Measurements from ENCODE around the gene AFF3.

AFF3 gene

DNA sequence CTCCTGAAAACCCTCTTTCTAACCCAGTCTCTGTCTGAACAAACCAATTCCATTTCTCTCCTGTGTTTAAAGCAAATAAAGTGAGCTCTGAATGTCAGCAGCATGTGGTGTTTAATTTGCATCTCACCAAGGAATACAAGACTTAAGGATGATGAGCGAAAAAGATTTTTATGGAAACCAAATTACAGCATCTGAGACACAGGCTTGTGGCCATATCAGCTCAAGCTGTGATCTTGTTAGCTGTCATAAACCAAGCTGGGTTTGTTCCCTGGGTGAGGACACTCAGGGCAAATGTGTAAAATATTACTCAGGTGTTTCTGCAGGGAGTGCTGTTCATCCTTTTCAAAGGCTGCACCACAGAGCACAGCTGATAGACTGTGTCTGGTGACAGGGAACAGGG is 523.2 kb downstream of the AFF3 start:
- DNase-seq = no peak

DNA sequence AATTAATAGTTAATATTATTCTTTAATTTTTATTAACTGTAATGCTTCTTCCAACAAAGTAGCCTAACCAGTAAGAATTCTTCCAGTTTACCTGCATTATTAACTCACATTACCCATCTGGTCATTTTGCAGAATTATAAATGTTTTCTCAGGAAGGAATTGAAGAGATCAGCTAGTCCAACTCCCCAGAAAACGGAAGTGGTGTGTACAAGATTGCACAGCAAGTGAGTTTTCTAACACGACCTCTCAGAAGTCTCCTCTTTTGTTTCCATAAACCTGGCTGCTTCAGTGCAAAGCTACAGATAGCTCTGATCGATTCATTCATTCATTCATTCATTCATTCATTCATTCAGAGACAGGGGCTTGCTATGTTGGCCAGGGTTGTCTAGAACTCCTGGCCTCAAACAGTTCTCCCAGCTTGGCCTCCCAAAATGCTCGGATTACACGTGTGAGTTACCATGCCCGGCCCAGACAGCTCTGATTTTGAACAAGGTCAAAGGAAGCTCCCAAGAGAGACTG is 523.8 kb downstream of the AFF3 start:
- DNase-seq = no peak

DNA sequence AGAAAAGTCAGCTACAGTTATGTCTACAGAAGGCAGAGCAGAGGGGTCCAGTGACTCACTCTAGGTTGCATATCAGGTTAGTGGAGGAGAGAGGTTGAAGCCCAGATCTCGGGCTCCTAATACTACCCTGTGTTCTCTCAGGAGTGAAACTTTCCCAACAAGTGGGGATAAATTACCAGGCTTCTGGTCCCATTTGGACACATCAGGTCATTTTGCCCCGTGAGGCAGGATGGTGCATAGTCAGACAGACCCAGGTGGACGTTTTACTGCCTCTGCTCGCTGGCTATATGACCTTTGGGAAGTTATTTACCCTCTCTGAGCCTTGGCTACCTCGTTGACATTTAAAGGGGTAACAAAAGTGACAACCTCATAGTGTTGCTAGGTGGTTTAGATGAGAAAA is 524.6 kb downstream of the AFF3 start:
- DNase-seq = no peak

DNA sequence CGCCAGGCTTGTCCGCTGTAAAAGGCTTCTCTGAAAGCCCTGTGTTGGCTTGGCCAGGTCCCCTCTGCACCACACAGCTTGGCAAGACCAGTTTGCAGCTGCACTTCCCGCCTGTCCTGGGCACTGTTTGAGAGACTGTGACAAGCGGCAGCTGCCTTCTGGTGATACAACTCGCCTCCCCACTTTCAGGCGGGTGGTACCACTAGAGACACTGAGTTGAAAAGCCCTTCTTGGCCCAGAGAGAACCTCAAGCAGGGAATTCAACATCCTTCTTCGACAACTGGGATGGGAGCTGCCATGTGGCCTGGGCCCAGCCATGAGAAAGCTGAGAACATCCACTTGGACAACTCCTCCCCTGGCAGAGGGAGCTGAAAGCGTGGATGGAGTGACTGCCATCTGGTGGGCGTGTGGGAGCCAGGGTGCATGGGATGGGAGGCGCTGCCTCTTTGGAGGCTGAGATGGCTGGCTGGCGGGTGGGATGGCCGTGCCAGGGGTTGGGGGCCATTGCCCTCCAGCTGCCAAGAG is 527.1 kb downstream of the AFF3 start:
- DNase-seq = peak; percentile 2

DNA sequence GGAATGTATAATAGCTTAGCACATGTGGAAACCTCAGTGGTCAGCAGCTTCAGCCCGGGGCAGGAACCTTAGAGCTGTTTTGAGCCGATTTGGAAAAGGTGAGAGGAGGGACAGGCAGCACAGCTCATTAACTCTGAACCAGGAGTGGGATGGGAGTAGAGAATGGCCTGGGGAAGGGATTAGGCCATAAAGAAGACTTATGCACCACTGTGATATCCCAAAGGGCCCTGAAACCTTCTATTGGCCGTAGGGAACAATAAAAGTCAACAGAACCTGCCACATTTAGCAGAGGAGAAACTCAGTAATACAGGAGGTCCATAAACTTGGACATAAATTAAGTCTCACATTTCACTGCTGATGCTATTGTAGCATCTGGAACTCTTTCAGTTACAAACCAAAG is 528.4 kb downstream of the AFF3 start:
- DNase-seq = no peak

DNA sequence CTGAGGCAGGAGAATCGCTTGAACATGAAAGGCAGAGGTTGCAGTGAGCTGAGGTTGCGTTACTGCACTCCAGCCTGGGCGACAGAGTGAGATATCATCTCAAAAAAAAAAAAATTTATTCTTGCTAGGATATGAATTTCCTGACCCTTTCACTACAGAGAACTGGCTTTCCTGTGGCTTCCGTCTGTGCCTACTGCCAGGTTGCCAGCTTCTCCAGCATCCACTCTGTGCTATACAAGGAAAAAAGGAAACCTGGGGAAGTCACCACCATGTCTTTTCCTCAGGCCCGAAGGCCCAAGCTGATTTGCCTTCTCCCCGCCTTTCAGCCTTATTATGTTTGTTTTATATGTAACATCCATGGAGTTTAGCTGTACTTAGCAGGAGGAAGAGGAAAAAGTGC is 530.6 kb downstream of the AFF3 start:
- DNase-seq = no peak

DNA sequence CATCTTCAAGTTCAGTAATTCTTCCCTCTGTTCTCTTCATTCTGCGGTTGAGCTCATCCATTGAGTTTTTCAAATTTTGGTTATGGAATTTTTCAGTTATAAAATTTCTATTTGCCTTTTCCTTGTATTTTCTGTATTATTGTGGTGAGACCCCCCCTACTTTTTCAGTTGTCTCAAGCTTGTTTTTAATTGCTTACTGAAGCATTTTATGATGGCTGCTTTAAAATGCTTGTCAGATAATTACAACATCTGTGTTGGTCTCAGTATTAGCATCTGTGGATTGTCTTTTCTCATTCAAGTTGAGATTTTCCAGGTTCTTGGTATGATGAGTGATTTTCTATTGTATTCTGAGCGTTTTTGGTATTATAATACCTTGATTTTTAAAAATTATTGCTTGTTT is 531.4 kb downstream of the AFF3 start:
- no peak for DNase-seq

DNA sequence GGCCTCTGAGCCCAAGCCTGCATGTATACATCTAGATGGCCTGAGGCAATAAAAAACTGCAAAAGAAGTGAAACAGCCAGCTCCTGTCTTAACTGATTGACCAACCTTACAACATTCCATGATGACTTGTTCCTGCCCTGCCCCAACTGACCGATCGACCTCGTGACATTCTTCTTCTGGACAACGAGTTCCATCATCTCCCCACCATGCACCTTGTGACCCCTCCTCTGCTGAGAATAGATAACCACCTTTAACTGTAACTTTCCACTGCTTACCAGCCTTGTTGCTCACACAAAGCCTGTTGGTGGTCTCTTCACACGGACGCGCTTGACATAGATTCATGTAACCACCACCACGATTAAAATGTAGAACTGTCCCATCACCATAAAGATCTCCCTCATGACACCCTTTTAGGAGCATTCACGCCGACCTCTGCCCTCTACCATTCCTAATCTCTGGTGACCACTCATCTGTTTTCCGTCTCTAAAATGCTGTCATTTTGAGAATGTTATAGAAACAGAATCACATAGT is 532.5 kb downstream of the AFF3 start:
- no peak for DNase-seq

DNA sequence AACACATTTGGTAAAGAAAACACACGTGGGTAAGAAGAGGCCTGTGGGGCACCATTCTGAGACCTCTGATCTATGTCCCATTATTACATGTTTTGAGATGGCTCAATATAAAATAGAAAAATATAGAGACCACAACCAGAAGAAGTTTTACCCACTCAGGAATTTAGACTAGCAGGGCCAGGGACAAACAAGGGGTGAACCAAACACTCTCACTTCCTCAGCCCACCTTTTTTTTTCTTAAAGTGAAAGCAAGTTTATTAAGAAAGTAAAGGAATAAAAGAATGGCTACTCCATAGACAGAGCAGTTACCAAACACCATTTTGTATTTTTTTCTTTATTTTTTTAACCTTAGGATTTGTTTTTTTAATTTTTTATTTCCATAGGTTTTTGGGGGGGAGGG is 533.5 kb downstream of the AFF3 start:
- DNase-seq = no peak

DNA sequence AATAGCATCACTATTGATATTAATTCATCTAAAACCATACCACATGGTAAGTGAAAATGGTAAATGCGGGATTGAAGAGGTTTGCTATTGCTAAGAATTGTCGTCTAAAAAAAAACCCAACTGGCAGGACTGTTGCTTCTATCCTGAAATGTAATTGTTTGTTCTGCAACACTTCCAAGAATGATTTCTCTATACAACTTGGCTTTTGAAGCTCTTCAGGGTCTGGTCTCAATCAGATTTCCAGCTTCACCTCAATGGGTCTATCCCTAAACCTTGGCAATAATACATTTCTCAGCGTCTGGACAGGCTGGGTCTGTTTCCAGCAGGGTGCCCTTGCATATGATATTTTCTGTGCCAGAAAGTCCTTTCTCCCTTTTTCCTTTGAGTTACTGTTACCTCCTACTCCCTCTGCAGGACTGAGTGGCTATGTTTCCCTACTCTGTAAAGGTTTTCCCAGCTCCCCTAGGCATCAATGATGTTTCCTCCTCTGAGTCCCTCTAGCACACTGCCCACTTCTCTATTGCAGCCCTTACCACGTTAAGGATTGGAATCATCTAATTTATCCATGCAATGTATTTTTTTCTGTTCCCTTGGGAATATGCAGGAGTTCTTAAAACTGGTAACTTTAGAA is 534.4 kb downstream of the AFF3 start:
- DNase-seq = no peak

DNA sequence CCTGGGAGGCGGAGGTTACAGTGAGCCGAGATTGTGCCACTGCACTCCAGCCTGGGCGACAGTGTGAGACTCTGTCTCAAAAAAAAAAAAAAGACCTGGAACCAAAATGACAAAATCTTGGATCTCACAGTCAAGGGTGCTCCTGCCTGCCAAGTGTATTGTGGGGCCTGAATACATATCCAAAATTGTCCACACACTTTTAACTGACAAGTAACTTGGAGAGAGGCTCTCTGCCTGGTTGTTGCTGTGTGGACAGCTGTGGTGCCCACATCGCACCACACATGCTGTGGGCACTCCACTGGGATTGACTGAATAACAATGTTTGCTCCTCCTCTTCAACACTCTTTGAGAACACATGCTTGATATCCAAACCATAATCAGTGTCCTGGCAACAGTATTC is 534.9 kb downstream of the AFF3 start:
- DNase-seq = peak; percentile 4

DNA sequence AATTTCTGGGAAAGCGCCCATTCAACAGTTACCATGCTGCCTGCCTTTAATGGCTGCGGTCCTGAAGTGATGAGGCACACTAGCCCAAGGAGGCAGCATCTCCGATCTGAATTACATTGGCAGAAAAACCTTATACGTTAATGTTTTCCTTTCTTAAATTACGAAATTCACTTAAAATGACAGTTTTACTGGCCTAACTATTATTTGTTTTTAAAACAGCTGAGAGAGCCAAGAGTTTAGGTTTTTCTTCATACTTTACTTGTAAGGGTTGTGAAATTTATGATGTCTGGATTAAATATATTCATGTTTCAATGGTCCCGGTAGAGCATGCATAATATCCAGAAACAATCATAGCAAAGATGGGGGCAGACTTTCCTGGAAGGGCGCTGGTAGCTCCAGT is 537.4 kb downstream of the AFF3 start:
- DNase-seq = no peak

DNA sequence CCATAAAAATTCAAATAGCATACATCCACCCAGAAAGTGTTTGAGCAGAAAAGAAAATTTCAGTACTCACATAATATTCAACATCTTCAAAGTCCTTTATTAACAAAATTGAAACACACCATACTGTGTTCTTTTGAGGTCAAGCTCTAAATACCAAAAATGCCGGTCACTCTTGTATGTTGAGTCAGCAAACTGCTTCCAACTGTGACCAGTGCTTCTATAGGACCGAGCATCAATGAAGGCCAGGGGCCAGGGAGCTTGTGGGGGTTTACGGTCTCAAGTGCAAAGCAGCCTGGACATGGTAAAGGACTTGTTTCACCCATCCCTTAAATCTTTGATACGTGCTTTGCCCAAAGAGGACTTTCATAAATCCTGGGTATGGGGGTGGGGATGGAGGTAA is 539.9 kb downstream of the AFF3 start:
- DNase-seq = no peak

DNA sequence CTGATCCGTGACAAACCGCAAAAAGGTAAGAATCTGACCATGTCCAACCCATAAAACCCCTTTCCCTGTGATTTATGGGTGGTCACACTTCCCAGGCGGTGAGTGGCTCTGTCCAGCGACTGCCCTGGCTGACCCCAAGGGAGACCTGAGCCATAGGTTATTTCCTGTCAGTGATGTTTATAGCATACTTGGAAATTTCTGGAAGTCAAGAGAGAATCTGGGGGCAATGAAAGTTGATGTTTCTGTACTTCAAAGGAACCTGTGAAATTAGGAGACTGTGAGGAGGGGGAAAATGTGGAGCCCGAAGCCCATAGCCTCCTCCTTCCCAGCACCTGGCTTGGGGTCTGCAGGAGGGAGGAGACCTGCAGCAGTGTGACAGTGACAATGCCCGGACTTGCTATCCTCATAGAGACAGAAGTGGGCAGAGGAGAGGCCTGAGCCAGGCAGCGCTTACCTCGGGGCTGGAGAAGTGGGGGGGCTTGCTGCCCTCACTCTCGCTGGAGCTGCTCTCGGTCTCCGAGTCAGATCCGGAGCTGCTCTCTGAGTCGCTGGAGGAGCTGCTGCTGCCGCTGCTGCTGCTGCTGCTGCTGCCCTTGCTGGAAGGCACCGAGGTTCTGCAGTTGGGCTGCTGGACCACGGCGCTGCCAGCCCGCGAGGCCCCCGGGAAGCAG is 541.3 kb downstream of the AFF3 start:
- no peak for DNase-seq

DNA sequence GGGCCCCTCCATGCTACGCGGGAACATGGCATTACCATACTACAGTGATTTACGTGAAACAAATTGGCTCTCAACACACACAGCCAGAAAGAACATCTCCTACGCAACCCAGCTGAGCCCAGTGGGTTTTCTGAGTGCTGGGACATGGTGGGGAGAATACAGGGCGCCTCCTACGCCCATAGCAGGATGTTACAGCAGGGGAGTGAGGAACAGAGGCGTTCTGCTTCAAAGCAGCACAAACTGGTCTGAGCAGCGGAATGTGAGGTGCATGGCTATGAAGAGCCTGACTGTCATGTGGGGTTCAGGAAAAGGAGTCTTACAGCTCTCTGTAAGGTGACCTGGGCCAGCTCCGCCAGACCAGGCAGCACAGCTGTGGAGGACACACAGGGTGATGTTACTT is 543.9 kb downstream of the AFF3 start:
- DNase-seq = no peak

DNA sequence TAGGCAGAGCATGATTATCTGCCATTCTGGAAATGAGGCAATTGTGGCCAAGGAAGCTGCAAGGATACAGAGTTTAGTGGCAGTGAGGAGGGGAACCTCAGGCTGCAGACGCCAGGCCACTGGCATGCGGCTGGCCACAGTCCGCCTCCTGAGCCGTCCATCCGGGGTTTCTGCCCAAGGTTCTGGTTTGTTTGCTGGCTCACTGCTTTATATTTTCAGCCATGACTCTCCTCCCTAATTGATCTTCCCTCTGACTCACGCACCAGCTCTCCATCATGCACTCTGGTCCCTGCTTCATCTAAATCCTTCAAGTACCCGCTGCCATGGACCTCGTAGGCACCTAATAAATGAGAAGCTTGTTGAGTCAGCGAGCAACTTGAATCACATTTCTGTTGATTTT is 544.8 kb downstream of the AFF3 start:
- no peak for DNase-seq

DNA sequence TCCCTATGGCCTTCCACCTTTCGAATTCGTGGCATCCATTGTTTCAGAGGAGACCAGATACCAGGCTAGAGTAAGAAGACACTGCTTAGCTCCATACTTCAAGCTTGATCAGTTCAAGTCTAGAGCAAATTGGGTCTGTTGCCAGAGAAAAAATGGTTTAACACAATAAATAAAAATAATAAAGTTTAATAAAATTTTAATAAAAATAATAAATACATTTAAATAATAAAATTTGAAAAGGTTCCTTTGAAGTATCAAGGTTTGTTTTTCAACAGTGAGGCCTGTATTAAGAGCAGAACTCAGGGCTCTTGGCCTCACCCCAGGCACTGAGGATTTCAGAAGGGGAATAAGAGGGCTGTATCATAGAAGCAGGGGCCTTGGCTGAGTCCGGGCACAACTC is 547.0 kb downstream of the AFF3 start:
- DNase-seq = no peak

DNA sequence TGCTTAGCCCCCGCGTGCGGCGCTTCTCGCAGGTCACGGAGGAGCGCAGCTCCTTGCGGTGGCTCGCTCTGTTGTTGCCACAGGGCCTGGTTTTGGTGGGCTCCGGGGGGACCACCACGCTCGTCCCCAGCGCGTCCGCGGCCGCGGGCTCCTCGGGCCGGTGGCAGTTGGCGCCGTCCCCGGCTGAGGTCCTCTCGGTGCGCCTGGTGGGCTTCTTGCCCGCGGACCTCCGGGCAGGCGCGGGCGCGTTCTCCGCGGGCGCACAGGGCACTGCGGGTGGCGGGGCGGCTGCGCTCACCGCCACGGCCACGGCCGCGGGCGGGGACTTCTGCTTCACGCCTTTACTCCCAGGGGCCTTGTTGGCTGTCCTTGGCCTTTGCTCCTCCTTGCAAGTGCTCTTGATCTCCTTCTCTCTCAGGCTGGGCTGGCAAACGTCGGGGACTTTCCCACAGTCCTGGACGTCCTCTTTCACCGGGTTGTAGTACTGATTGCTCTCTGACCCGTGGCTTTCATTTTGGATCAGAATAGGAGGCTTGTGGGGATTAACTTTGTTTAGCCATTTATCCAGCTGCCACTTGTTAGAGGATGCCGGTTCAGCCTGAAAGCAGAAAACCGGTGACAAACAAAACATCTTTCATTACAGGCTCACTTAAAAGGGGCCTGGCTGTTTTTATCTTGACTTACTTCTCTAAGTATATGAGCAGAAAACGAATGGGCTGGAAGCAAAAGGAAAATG is 548.5 kb downstream of the AFF3 start:
- no peak for DNase-seq

DNA sequence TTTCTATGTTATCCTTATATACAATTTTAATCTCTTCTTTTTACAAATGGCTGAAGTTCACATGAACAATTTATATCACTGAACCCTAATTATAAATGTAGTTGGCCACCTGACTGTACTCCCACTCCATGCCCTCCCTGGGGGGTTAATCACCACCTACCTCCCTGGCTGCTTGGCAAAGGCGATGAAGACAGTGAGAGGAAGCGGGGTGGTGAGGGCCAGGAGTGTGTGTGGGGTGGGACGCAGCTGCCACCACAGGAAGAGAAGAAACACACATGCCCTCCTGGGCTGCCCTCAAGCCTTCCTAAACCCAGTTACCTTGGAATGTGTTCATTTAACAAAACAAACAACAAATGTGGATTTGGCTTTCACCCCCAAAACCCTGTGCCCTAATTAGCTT is 565.6 kb downstream of the AFF3 start:
- DNase-seq = no peak

DNA sequence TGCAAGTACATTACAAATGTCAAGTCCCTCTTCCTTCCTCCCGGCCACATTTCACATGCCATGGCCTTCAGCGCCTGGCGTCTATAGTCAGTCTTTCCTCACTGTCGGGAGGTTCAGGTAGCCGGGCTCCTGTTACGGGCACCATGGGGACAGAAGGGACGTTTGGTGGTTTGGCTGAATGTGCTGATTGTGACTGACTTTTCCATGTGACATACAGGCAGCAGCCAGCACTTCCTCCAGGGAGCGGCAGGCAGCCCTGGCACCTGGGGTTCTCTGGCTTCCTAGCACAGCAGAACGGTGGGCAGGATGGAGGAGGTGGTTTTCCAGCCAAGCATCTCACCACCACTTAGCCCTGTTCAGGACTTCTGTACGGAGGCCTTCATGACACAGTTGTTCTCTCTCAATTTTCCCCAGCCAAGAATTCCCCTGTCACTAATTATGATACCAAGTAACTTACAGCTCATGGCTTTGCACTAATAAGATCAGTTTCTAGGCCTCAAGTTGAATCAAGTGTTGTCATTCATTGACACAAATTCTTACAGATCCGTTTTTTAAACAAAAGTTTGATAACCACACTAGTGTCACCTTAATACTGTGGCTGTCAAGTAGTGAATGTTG is 568.6 kb downstream of the AFF3 start:
- no peak for DNase-seq

DNA sequence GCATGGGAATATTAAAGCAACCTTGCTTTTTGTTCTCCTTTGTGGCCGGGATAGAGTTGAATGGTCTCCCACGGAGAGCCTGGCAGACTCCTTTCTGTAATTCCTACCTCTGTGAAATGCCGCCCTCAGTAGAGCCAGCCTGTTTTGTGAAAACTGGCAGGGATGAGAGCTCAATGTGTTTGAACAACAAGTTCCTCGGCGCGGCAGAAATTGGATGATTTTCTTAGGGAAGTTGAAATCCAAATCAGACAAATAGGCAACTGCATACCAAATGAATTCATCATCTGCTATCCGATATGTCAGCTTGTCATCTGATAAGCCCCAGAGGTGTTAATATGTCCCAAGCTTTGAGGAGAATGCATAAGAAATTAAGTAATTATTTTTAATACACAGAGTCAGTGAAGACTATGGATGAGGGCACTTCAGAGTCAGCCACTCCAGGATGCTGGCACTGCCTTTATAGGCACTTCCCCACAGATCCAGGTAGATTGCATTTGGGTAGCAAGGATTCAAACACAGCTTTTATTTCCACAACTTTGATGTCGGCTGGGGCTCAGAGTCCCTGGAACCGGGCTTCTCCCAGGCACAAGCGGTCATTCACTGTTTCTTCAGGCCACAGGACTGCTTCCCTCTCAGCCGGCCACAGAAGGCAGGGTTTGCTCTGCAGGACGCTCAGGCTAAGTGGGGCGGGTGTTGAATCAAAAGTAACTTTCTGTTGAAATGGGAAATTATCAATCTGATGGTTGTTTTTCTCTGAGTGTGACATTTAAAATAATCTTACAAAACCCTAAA is 569.8 kb downstream of the AFF3 start:
- peak; percentile 21 for DNase-seq

DNA sequence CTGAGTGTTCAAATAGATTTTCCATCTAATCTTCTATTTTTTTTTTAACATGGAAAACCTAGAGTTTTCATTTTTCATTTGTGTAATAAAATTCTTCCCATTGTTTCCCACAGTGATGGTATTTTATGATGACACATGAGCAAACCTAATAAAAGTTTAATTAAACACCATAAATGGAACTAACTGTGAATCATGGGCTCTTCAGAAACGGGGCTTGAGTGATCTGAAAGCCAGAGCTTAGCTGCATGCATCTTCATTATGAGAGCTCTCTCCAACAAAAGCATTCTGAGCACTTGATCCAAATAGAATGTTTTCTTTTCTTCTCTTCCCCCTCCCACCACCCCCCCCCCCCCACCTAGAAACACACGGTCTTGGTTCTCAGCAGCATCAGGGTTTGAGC is 570.4 kb downstream of the AFF3 start:
- DNase-seq = no peak
